Measurements from ENCODE around the gene PARN. TPM values are rescaled to one million over a fixed set of nuclear protein-coding genes. Genes with fewer than 3 reads are reported as not detected.
"Not testable (repeated sequence)": the region's sequence is repeated elsewhere in the genome, so short reads cannot be mapped to it uniquely, and the experiment has no call there.

PARN gene
- polyA plus RNA-seq, 3 donors: 10.6 to 16.6 (median 13.2) TPM

DNA sequence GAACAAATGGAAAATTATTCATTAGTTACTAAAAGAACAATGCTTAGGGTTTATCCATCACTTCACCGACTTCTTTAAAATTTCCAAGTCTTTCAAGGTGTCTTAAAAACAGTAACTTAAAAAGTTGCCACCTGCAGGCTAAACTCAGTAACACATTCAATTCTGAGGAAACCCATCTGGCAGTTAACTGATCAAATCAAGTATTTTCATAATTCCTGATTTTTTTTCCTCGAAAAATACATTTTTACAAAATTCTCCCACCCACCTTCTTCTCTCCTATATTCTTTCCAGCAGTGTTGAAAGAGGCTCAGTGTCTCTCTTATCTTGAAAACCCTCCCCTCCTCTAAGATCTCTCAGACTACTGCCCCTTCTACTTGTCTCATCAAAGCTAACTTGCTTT is 29.9 kb downstream of the PARN start:
- WGBS, 3 donors: 53 to 68% (median 58%) methylated on average over 2 of the region's 2 CpGs
- H3K27ac ChIP-seq (ENCODE audit: low read depth, low read length): no peak overlapping the region

DNA sequence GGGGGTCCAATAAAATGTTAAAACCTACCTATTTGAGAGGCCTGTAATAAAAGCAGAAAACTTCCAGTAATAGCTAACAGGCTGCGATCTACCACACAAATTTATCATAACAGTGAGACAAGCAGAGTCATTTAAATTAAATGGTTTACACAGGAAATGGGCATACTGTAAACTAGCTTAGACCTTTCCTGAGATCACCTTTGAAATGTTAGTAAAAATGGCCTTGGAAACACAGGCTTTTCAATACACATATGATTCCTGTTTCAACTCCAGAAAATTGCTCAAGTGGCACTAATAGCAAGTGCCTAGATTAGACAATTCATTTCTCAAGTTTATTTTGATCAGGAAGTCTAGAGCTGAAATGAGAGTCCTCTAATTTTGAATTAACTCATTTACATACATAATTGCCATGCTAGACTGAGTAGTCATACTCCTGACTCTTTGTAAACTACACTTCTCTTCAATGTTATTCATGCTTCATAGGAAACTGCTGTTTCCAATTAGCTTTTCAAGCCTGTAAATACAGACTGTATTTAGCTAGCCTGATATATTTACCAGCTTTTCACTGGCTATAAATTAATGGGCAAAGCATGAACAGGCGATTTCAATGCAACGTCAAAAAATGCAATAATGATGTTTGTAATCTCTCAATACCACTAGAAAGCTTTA is 43.3 kb downstream of the PARN start:
- 75 to 90% (median 82%) methylated on average over 3 of the region's 3 CpGs for WGBS, 3 donors
- H3K27ac ChIP-seq (ENCODE audit: low read depth, low read length): no peak overlapping the region

DNA sequence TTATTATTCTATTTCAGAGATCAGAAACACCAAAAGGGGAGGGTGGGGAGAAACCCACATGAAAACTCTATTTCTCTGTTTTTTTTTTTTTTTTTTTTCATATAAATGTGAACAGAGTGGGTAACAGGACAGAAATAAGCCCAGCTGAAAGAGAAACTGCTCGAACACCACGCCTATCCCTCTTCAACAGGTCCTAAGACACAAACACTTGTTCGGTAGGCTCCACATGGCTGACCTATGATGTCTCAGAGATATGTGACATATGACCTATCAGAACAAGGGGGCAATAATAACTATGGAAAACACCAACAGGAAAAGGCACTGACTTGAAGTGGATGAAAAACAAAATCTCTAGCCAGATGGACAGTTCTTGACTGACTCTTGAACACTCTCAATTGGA is 44.8 kb downstream of the PARN start:
- WGBS, 3 donors: 96 to 97% (median 97%) methylated on average over 3 of the region's 3 CpGs
- H3K27ac ChIP-seq (ENCODE audit: low read depth, low read length): no peak overlapping the region

DNA sequence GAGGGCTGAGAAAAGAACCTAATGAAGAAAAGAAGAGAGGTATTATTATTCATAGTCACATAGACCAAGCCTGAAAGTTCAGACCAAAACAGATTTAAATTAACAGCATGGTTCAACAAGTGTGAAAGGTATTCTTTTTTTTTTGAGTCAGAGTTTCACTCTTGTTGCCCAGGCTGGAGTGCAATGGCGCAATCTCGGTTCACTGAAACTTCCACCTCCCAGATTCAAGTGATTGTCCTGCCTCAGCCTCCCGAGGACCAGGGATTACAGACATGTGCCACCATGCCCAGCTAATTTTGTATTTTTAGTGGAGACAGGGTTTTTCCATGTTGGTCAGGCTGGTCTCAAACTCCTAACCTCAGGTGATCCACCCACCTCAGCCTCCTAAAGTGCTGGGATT is 49.1 kb downstream of the PARN start:
- WGBS, 3 donors: 93 to 96% (median 94%) methylated on average over 3 of the region's 3 CpGs
- not testable (repeated sequence) for H3K27ac ChIP-seq (ENCODE audit: low read depth, low read length)

DNA sequence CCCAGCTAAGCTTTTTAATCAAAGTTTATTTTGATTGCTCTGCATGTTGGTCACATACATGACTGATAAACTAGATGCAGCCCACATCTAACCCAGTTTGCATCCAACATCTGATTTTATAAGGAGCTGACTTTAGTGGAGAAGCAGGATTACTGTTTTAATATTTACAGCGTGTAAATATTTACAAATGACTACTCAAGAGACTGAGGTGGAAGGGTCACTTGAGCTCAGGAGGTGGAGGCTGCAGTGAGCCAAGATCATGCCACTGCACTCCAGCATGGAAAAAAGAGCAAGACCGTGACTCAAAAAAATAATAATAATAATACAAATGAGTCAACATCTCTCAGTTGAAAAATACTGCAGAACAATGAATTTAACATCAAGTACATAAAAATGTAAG is 50.8 kb downstream of the PARN start:
- no peak overlapping the region for H3K27ac ChIP-seq (ENCODE audit: low read depth, low read length)
- WGBS, 3 donors: 38 to 97% (median 82%) methylated on average over 2 of the region's 2 CpGs

DNA sequence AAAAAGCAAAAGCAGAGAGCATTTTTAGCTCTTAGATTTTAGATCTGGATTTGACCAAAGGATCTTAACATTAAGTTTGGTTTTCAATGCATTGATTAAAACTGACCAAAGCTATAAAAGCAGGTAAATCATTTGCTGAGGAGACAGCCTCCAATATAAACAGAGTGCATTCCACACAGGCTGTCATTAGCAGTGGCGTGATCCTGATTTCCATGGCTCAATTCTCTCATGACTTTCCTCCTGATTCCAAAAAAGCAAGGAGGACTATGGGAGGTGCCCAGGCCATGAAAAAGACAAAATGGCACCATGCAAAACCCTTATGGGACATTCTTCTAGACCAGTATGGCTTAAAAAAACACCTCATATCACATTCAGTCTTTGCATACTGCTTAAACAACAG is 53.5 kb downstream of the PARN start:
- 72 to 100% (median 95%) methylated on average over 1 of the region's 1 CpG for WGBS, 3 donors
- H3K27ac ChIP-seq (ENCODE audit: low read depth, low read length): no peak overlapping the region

DNA sequence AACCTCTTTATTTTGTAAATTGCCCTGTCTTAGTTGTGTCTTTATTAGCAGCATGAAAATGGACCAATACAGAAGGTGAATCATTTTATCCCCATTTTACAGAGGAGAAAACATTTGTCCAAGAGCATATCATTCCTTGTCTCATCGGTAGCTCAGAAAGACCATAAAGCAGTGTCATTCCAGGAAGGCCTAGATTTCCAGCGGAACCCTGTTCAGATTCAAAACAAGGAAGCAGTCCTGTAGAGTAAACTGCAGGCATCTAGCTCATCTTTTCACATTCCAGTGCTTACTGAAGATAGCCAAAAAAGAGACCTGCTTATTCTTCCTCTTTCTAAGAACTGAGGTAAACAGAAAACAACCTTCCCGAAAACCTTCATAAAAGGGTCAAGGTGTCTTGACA is 54.0 kb downstream of the PARN start:
- H3K27ac ChIP-seq (ENCODE audit: low read depth, low read length): no peak overlapping the region
- 86 to 97% (median 96%) methylated on average over 3 of the region's 3 CpGs for WGBS, 3 donors

DNA sequence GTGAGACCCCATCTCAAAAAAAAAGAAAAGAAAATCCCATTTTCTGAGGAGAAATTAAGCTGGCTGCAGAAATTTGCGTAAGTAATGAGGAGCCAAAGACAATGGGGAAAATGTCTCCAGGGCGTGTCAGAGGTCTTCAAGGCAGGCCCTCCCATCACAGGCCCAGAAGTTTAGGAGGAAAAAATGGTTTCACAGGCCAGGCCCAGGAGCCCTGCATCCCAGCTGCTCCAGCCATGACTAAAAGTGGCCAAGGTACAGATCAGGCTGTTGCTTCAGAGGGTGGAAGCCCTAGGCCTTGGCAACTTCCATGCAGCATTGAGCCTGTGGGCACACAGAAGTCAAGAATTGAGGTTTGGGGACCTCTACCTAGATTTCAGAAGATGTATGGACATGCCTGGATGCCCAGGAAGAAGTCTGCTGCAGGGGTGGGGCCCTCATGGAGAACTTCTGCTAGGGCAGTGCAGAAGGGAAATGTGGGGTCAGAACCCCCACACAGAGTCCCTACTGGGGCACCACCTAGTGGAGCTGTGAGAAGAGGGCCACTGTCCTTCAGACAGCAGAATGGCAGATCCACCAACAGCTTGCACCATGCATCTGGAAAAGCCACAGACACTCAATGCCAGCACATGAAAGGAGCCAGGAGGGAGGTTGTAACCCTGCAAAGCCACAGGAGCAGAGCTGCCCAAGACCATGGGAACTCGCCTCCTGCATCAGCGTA is 55.2 kb downstream of the PARN start:
- WGBS, 3 donors: 97 to 99% (median 99%) methylated on average over 4 of the region's 4 CpGs

DNA sequence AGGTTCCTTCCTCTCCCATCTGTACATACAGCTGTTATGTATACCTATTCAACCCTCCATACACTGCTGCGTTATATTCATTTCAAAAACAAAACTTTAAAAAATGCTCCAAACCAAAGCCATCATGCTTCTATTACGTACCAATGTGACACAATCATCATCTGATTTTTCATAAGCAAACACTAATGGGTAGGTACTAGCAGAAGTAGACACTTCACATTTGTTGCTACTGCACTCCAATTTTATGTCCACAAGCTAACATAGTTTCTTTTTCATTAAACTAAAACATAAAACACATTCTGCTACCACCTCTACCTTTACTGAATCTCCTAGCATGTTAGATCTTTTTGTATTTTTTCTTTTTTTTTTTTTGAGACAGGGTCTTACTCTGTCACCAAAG is 57.5 kb downstream of the PARN start:
- H3K27ac ChIP-seq (ENCODE audit: low read depth, low read length): no peak overlapping the region
- 88 to 94% (median 94%) methylated on average over 2 of the region's 2 CpGs for WGBS, 3 donors

More for the DNA sequence above, 55.2 kb downstream of the PARN start:
- not testable (repeated sequence) for H3K27ac ChIP-seq (ENCODE audit: low read depth, low read length)

DNA sequence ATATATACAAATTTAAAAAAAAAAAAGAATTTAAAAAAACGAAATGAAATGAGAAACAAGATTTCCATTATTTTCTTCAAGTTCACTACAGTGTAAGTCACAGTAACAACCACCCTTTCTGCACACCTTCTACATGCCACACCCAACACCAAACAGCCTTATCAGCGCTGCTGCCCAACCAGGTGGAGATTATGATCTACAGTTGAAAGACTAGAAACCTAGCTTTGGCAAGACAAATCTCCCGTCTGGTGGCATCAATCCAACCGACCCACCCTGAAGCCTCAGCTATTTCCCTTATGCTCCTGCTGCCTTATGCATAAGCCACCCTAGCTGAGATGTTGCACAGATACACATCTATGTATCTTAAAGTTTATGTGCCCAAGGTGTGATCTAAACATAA is 60.8 kb downstream of the PARN start:
- no peak overlapping the region for H3K27ac ChIP-seq (ENCODE audit: low read depth, low read length)
- 58 to 88% (median 81%) methylated on average over 4 of the region's 4 CpGs for WGBS, 3 donors

DNA sequence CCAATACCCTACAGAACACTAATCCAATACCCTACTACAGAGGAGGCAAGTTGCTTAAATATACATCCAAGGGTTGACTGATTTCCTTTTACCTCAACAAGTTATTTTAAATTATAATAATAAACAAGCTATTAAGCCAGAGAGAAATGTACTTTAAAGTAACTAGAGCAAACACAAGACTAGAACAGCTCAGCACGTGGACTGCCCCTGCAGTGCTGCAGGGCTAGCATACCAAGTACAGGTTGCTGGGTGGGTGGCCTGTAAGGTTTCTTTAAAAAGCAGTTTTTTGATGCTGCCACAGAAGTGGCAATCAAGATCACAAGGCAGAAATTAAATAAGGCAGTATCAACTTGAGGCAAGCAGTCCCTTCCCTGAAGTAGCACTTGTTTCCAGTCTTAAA is 63.5 kb downstream of the PARN start:
- H3K27ac ChIP-seq (ENCODE audit: low read depth, low read length): no peak overlapping the region
- 86 to 90% (median 88%) methylated on average over 1 of the region's 1 CpG for WGBS, 3 donors

DNA sequence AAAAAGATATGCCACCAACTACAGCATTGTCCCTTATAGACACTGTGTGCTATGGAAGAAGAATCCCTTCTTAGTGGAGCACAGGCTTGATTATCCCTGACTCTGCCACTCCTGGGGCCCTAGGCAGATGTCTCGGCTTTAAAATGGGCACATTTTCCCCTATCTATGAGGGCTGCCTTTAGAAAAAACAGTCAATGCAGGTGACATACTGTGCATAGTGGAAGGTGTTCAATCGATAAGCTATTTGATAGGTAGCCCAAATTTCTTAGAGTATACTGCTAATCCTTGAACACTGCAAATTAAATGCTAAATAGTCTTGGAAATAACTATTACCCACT is 64.4 kb downstream of the PARN start:
- no peak overlapping the region for H3K27ac ChIP-seq (ENCODE audit: low read depth, low read length)
- 85 to 96% (median 93%) methylated on average over 2 of the region's 2 CpGs for WGBS, 3 donors

DNA sequence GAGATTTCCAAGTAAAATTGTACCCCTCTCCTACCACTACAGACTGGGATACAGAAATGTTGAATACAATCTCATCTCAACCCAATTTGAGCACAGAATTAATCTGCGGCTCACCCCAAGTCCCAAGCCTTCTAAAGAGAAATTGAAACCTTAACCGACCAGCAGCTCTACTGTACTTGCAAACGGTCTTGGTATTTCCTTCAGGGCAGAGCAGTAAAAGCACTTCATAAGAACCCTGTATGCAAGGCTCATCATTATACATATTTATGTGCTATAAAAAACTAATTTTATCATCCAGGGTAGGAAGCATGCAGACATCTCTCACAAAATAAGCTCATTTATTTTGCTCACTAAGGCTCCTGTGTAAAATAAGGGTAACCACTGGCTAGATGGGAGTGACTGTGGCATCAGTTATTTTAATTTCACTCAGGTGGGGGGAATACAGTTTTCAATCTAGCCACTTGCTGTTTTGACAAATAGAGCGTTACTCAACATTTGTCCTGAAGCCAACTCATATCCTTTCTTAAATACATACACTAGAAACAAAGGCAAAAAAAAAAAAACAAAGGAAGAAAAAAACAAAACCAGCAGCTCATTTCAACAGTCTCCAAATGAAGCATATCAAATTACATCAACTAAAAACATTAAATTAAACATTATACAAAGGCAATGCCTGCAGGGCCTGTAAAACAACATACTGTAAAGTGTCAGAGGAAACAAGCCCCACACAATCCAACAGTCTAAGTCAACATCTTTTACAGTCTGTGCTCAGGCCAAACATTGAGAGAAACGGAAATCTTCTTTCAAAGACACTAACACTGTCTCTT is 65.0 kb downstream of the PARN start:
- no peak overlapping the region for H3K27ac ChIP-seq (ENCODE audit: low read depth, low read length)
- 51 to 67% (median 63%) methylated on average over 5 of the region's 5 CpGs for WGBS, 3 donors

DNA sequence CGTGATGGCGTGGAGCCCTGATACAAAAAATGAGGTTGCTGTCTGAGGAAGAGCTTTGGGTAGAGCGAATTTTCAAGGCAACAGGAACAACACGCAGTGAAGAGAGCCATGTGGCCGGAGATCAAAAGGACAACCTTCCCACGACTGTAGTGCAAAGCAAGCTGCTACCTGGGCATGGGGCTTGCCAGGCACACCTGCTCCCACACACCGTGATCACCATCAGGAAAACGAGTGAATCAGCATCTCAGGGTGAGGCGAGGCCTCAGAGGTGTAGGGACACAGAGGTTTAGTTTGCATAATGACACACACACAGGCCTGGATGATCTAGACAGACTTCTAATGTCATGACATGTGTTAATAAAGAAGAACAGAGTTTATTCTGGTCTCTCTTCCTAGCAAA is 65.7 kb downstream of the PARN start:
- 54 to 86% (median 84%) methylated on average over 9 of the region's 9 CpGs for WGBS, 3 donors
- H3K27ac ChIP-seq (ENCODE audit: low read depth, low read length): no peak overlapping the region

DNA sequence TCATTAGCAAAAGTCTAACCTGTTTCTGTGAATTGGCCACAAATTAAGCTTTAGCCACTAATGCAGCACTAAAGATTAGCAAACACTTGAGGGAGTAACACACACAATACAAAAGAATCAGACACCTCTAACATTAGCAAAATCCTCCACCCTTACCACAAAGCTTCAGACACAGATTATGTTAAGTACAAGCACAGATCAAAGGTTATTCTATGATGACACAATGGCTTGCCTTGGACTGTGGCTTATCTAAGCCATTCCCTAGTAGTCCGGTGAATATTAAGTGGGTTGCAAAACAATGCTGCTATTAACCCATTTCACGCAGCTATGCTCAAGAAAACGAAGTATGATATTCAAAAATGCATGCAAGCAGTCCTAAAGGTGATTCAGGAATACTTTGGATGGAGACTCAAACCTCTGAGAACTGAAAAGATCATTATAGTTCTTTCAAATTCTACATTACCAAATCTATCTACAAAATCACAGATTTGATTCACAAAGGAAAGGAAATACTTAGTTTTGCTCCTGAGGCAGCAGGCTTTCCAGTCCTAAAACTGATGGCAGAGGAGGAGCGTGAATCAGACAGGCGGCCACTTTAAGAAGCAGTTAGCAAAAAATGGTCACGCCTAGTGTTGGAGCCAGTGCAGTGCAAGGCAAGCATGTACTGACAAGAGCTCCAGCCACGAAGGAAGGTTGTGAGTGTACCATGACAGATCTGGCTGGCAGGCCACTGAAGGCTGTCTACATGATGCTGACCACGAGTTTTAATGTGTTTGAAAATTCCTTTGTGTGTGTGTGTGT is 67.2 kb downstream of the PARN start:
- 49 to 71% (median 63%) methylated on average over 8 of the region's 8 CpGs for WGBS, 3 donors
- H3K27ac ChIP-seq (ENCODE audit: low read depth, low read length): no peak overlapping the region

DNA sequence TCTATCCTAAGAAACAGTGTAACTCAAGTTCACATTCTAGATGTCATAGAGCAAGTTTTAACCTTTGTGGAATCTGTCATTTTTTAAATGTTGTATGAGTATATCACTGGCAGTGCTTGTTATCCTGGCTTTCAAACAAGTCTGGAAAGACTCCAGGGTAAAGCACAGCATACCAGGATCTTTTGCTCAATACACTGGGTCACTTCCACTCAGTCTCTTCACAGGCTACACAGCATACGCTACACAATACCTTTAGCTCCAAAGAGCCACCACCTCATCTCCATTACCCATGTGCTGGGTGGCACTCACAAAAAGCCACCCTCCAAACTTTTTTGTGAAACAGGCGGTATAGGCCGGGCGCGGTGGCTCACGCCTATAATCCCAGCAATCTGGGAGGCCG is 69.5 kb downstream of the PARN start:
- WGBS, 3 donors: 93 to 94% (median 94%) methylated on average over 7 of the region's 7 CpGs
- H3K27ac ChIP-seq (ENCODE audit: low read depth, low read length): no peak overlapping the region

DNA sequence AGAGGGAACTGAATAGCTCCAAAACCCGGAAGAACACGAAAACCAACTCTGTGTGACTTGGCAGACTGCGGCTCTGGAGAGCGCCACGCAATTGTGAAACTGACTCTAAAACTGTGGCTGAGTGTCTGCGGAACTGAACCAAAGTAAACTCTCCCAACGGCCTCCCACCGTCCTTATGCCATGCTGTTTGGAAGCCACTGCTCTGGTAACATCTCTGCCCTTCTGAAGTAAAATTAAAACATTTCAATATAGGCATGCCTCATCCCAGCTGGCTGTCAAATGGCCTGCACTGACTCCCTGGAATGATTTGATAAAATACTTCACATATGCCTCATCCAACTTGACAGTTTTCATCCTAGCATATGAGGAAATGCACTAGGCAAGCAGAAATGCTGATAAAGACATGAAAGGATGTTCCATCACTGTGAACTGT is 70.2 kb downstream of the PARN start:
- 73 to 77% (median 76%) methylated on average over 8 of the region's 8 CpGs for WGBS, 3 donors
- H3K27ac ChIP-seq (ENCODE audit: low read depth, low read length): no peak overlapping the region

DNA sequence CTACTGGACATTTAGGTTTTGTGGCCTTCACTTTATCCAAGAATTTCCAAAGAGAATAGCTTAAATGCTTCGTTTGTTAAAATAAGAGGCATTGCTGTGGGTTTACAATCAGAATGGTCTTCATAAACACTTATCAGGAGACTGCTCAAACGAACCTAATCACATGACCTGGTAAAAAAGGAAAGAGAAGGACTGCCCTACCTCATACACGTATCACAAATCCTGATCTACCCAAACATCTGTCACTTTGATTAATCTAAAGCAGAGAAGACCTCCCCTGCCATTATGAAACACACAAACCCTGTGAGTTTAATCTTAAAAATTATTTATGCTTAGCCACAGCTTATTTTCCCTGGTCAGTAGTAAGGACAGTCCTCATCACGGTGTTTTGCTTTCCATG is 76.6 kb downstream of the PARN start:
- H3K27ac ChIP-seq (ENCODE audit: low read depth, low read length): no peak overlapping the region
- WGBS, 3 donors: 67 to 76% (median 75%) methylated on average over 4 of the region's 4 CpGs

DNA sequence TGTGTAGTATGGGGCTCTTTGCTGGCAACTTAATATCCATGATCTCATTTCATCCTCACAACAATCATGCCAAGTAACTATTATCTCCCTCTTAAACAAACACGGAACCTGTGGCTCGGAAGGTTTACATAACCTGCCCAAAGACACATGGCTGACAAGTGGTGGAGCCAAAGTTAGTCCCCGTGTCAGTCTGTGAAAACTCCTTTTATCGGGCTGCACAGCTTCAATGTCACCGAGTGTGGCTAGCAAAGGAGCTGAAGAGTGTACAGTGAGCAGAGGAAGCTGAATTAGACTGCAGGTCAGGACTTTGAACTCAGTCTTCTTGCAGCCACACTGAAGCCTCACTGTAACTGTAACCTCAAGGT is 80.3 kb downstream of the PARN start:
- H3K27ac ChIP-seq (ENCODE audit: low read depth, low read length): no peak overlapping the region
- WGBS, 3 donors: 24 to 85% (median 79%) methylated on average over 5 of the region's 5 CpGs
